Measurements from ENCODE around the gene SHROOM2. TPM values are rescaled to one million over a fixed set of nuclear protein-coding genes. Genes with fewer than 3 reads are reported as not detected.

Gene SHROOM2
- total and polyA plus RNA-seq, 9 of the 15 experiments (the other 6 are each of a cell fraction or from before 2014, with no cell fraction given), result not detected

- WGBS (ENCODE audit: insufficient coverage, low coverage, missing lambda C conversion rate), result 0% methylated on average over 7 of the region's 8 CpGs
- no peaks in the 10 kb centered on the region; a peak in 2 of 5 replicates for H3K4me1 ChIP-seq (replicated peaks in 1 of 2; ENCODE audit: control insufficient read depth in 2 of 2, insufficient read depth in 2 of 2, low read length in 2 of 2)
- CTCF ChIA-PET (ENCODE audit: low intra/inter-chr PET ratio), result interaction anchor here (0.6 to 1.6 kb wide), 3 partner anchors 14 to 1067 kb away, joined by 3 to 18 read pairs (median 4); no protein-coding TSS in a partner anchor
- in situ Hi-C loops (cut with MboI) (loop anchor here (25.0 kb wide), 1 partner anchor 227 kb away; no protein-coding TSS in a partner anchor), intact Hi-C loops (cut with micrococcal nuclease) (loop anchor here (1.0 to 2.0 kb wide), 2 partner anchors 82 to 234 kb away; partner anchors contain the start of gene CLDN34)
- no peaks in the 10 kb centered on the region for H3K9me3 ChIP-seq (replicated peaks; ENCODE audit: control insufficient read depth, insufficient read depth, low read depth, low read length)
- peak; percentile 94 for ATAC-seq
- no TSS peak for BruUV-seq (replicated peaks)
- H3K4me2 ChIP-seq (ENCODE audit: insufficient read depth, low read length), result no peak overlapping the region
- POLR2A ChIA-PET, result no interaction called here
- no peak overlapping the region for H3K27ac ChIP-seq (ENCODE audit: extremely low read depth, low read depth, low read length)
- H3K27me3 ChIP-seq (ENCODE audit: control insufficient read depth in 2 of 2, insufficient read depth in 2 of 2, low read length in 2 of 2), result peaks cover 0 to 3% of the 10 kb centered on the region in 2 experiments; a peak in 2 of 5 replicates
- no peaks in the 10 kb centered on the region for H3K79me2 ChIP-seq (ENCODE audit: control insufficient read depth, insufficient read depth, low read length)
- no peaks in the 10 kb centered on the region for H3K9me1 ChIP-seq (ENCODE audit: control insufficient read depth, insufficient read depth, low read length)
- no peak overlapping the region for H3K9ac ChIP-seq (ENCODE audit: insufficient read depth in 1 of 2, low read depth in 2 of 2, low read length in 2 of 2)
- peak; percentile 31 to 56 (median 42) for DNase-seq (ENCODE audit: extremely low read depth in 1 of 4, low spot score in 3 of 4)
- no peaks in the 10 kb centered on the region for H3K36me3 ChIP-seq (ENCODE audit: control insufficient read depth, insufficient read depth, low read length)
- peak; percentile 15 for FAIRE-seq
- H2AFZ ChIP-seq (ENCODE audit: low read depth, low read length), result no peak overlapping the region
- H4K20me1 ChIP-seq (replicated peaks; ENCODE audit: control insufficient read depth, insufficient read depth, low read length), result no peaks in the 10 kb centered on the region
- H3K4me3 ChIP-seq, result no peak overlapping the region
- TF ChIP-seq REST (IDR thresholded peaks at IDR 0.05; ENCODE audit: borderline replicate concordance), result peak; percentile 28; the same call in 1 of the 2 replicates
- no peak for TF ChIP-seq REST (CRISPR knock-in tag; IDR thresholded peaks at IDR 0.05; ENCODE audit: low read depth)
- TF ChIP-seq SMARCA4 (IDR thresholded peaks at IDR 0.05), result no peak
- no peak for TF ChIP-seq ZKSCAN8 (CRISPR knock-in tag; IDR thresholded peaks at IDR 0.05)
- TF ChIP-seq NCOA4 (IDR thresholded peaks at IDR 0.05; ENCODE audit: partially characterized antibody), result no peak
- TF ChIP-seq, protein P1, sequence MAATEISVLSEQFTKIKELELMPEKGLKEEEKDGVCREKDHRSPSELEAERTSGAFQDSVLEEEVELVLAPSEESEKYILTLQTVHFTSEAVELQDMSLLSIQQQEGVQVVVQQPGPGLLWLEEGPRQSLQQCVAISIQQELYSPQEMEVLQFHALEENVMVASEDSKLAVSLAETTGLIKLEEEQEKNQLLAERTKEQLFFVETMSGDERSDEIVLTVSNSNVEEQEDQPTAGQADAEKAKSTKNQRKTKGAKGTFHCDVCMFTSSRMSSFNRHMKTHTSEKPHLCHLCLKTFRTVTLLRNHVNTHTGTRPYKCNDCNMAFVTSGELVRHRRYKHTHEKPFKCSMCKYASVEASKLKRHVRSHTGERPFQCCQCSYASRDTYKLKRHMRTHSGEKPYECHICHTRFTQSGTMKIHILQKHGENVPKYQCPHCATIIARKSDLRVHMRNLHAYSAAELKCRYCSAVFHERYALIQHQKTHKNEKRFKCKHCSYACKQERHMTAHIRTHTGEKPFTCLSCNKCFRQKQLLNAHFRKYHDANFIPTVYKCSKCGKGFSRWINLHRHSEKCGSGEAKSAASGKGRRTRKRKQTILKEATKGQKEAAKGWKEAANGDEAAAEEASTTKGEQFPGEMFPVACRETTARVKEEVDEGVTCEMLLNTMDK (IDR thresholded peaks at IDR 0.05; ENCODE audit: borderline replicate concordance, insufficient read depth, low read depth, low read length, poor library complexity, severe bottlenecking), result peak; percentile 51
- TF ChIP-seq, protein P2, sequence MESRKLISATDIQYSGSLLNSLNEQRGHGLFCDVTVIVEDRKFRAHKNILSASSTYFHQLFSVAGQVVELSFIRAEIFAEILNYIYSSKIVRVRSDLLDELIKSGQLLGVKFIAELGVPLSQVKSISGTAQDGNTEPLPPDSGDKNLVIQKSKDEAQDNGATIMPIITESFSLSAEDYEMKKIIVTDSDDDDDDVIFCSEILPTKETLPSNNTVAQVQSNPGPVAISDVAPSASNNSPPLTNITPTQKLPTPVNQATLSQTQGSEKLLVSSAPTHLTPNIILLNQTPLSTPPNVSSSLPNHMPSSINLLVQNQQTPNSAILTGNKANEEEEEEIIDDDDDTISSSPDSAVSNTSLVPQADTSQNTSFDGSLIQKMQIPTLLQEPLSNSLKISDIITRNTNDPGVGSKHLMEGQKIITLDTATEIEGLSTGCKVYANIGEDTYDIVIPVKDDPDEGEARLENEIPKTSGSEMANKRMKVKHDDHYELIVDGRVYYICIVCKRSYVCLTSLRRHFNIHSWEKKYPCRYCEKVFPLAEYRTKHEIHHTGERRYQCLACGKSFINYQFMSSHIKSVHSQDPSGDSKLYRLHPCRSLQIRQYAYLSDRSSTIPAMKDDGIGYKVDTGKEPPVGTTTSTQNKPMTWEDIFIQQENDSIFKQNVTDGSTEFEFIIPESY (CRISPR knock-in tag; IDR thresholded peaks at IDR 0.05), result no peak
- no peak for TF ChIP-seq SAFB2 (IDR thresholded peaks at IDR 0.05; ENCODE audit: borderline replicate concordance, low read depth, low read length, severe bottlenecking)
- no peak for TF ChIP-seq HDAC2 (IDR thresholded peaks at IDR 0.05)
- 0 out of 2 replicates have a peak, but pooled peaks have one; percentile 21 for TF ChIP-seq NFIC (IDR thresholded peaks at IDR 0.05)
- TF ChIP-seq ZNF384 (IDR thresholded peaks at IDR 0.05; ENCODE audit: low read depth, low read length), result no peak
Measured at GRCh38 chrX:9885150-9885549, 98.9 kb downstream of the SHROOM2 start.
